GM12878 (cell line): ENCODE measurements around the gene ZFP3. TPM values are rescaled to one million over a fixed set of nuclear protein-coding genes. Genes with fewer than 3 reads are reported as not detected.

Experiments used
- ATAC-seq: fragments of 200-7000 bp; cut with Tn5 transposase; 3 replicates; pipeline ENCODE4 v1.9.1; 2020; ENCODE audit warnings: mild to moderate bottlenecking, moderate library complexity
- BruUV-seq: library from RNA; stranded (reverse); fragments of 400-500 nt; replicated peaks from 2 replicates; lab custom pipeline; 2021; lab: Mats Ljungman, UMichigan
- CTCF ChIA-PET: fragments of 300-600 bp; sonication (Branson Sonifier 250); formaldehyde crosslinking; extraction: SDS; loops from one replicate; lab custom pipeline; 2021; ENCODE audit warnings: inconsistent platforms; lab: Yijun Ruan, JAX
- POLR2A ChIA-PET: fragments of 350-600 bp; formaldehyde crosslinking; extraction: SDS; loops from one replicate; lab custom pipeline; 2021; ENCODE audit warnings: inconsistent platforms; lab: Charles Lee
- RAD21 ChIA-PET: fragments of 300-600 bp; sonication (Branson Sonifier 250); formaldehyde crosslinking; loops from one replicate; lab custom pipeline; 2023; ENCODE audit warnings: antibody characterized with exemption; ENCODE audit not compliant: unreplicated experiment; lab: Charles Lee
- SMC1A ChIA-PET: fragments of 300-600 bp; sonication (Branson Sonifier 250); formaldehyde crosslinking; loops from one replicate; lab custom pipeline; 2023; ENCODE audit not compliant: unreplicated experiment, uncharacterized antibody; lab: Charles Lee
- DNase-seq: peaks from one replicate; pipeline ENCODE4 v3.0.0-alpha.2; 2011; ENCODE audit warnings: low read depth, low spot score
- FAIRE-seq: peaks from 3 replicates; lab custom pipeline; 2011; peaks lifted over from hg19 to GRCh38; lab: Jason Lieb, UNC
- H2AFZ ChIP-seq: 2 replicates; pipeline ENCODE4 v1.6.0; 2011; ENCODE audit warnings: low read depth, low read length, control low read depth; ENCODE audit not compliant: control insufficient read depth
- H3K27ac ChIP-seq: 2 replicates; pipeline ENCODE4 v1.5.1; 2011; ENCODE audit warnings: control low read depth; ENCODE audit not compliant: control insufficient read depth, insufficient read depth
- H3K27me3 ChIP-seq, 2 experiments: replicated peaks in 1 of 2; 2 replicates each; pipeline versions ENCODE4 v1.6.0 to v1.6.1; 2011; ENCODE audit warnings: low read length in 1 of 2; ENCODE audit not compliant: control insufficient read depth in 2 of 2, insufficient read depth in 2 of 2
- H3K36me3 ChIP-seq, 2 experiments: 2 replicates each; pipeline ENCODE4 v1.5.1; 2011; ENCODE audit warnings: low read length in 1 of 2; ENCODE audit not compliant: control insufficient read depth in 2 of 2, insufficient read depth in 2 of 2
- H3K4me1 ChIP-seq: 2 replicates; pipeline ENCODE4 v1.6.1; 2011; ENCODE audit warnings: mild to moderate bottlenecking, low read length, moderate library complexity, mixed read lengths; ENCODE audit not compliant: control insufficient read depth, insufficient read depth
- H3K4me2 ChIP-seq: 2 replicates; pipeline ENCODE4 v1.6.0; 2011; ENCODE audit warnings: control low read depth; ENCODE audit not compliant: control insufficient read depth, insufficient read depth
- H3K4me3 ChIP-seq: fragments of 200-600 bp; sonication (generic); 2 replicates; pipeline ENCODE4 v1.5.1; 2016
- H3K79me2 ChIP-seq: 2 replicates; pipeline ENCODE4 v1.6.0; 2011; ENCODE audit warnings: low read length; ENCODE audit not compliant: control insufficient read depth, insufficient read depth
- H3K9ac ChIP-seq: 2 replicates; pipeline ENCODE4 v1.8.0; 2011; ENCODE audit warnings: low read length, control low read depth, mixed read lengths; ENCODE audit not compliant: control insufficient read depth, insufficient read depth
- H3K9me3 ChIP-seq: replicated peaks from 3 replicates; pipeline ENCODE4 v1.5.1; 2011; ENCODE audit warnings: mild to moderate bottlenecking, low read length; ENCODE audit not compliant: control insufficient read depth, insufficient read depth
- H4K20me1 ChIP-seq: 2 replicates; pipeline ENCODE4 v1.6.0; 2011; ENCODE audit not compliant: control insufficient read depth, insufficient read depth
- EED ChIP-seq: sonication (generic); IDR thresholded peaks from 2 replicates; pipeline ENCODE4 v1.6.1; 2016; ENCODE audit warnings: antibody characterized with exemption, low read depth
- FOS ChIP-seq: IDR thresholded peaks from 3 replicates; pipeline ENCODE4 v1.6.1; 2011; ENCODE audit warnings: borderline replicate concordance; ENCODE audit not compliant: insufficient read length; ENCODE audit errors: extremely low read depth
- KDM1A ChIP-seq: fragments of 200-600 bp; sonication (generic); IDR thresholded peaks from 2 replicates; pipeline ENCODE4 v1.6.1; 2016; ENCODE audit warnings: borderline replicate concordance
- SIX5 ChIP-seq: IDR thresholded peaks from 2 replicates; pipeline ENCODE4 v1.6.1; 2011; ENCODE audit warnings: mild to moderate bottlenecking, low read depth, low read length, moderate library complexity; ENCODE audit not compliant: severe bottlenecking
- SMARCA5 ChIP-seq: fragments of 450-650 bp; IDR thresholded peaks from 2 replicates; pipeline ENCODE4 v1.6.1; 2017; ENCODE audit warnings: mild to moderate bottlenecking
- YBX1 ChIP-seq: fragments of 450-650 bp; IDR thresholded peaks from 2 replicates; pipeline ENCODE4 v1.6.1; 2016; ENCODE audit warnings: antibody characterized with exemption
- WGBS: methylation state at CpG from one replicate; pipeline ENCODE4 v1.1.6; 2016; ENCODE audit warnings: low lambda C conversion rate; ENCODE audit not compliant: insufficient replicate concordance, insufficient coverage; ENCODE audit errors: missing lambda C conversion rate; 5-methylcytosine and 5-hydroxymethylcytosine counted together
- in situ Hi-C: fragments of 300-500 bp; cut with MboI; formaldehyde crosslinking; loops from 9 replicates; pipeline ENCODE4 v1.14.3; 2018; ENCODE audit warnings: mixed read lengths
- intact Hi-C: fragments of 100-400 bp; cut with micrococcal nuclease; formaldehyde crosslinking; loops from one replicate; pipeline ENCODE4 v1.14.2; 2022; ENCODE audit not compliant: unreplicated experiment
- polyA plus RNA-seq, 11 experiments: library from polyadenylated mRNA; depleted of rRNA in 4 of 11; unstranded in 6 of 11; stranded (reverse) in 5 of 11; fragments of >200 nt; fragmentation: Nextera tagmentation in 4 of 11; fragmentation: Illumina TruSeq in 1 of 11; extraction: Ambion mirVana in 4 of 11; extraction: Trizol in 1 of 11; gene quantifications; 1 replicate in 1 of 11; 2 replicates in 10 of 11; pipeline versions ENCODE4 v1.2.1 to v1.2.3, GENCODE V29; 2011 to 2016; ENCODE audit warnings: inconsistent platforms in 2 of 11, missing spikeins in 2 of 11, low read depth in 1 of 11
- total RNA-seq, 4 experiments: library from RNA; depleted of rRNA in 3 of 4; stranded (reverse); fragments of >200 nt in 3 of 4; fragmentation: Illumina TruSeq in 1 of 4; extraction: Trizol in 1 of 4; gene quantifications; 2 replicates each; pipeline versions ENCODE4 v1.2.1 to v1.2.3, GENCODE V29; 2013 to 2021
- TF ChIP-seq, protein P1 (sequence below): fragments of 450-650 bp; IDR thresholded peaks from 2 replicates; pipeline ENCODE4 v1.6.1; 2017; ENCODE audit warnings: mild to moderate bottlenecking, moderate library complexity
- TF ChIP-seq, protein P2 (sequence below): IDR thresholded peaks from 2 replicates; pipeline ENCODE4 v1.6.1; 2012; ENCODE audit warnings: improper control_type of control experiment, low read depth, low read length; ENCODE audit not compliant: insufficient replicate concordance
- TF ChIP-seq, protein P3 (sequence below): IDR thresholded peaks from 2 replicates; pipeline ENCODE4 v1.6.1; 2012; ENCODE audit warnings: low read depth, low read length, improper control_type of control experiment

ZFP3 gene
- total and polyA plus RNA-seq, 10 of the 15 experiments (the other 5 are each of a cell fraction or from before 2014, with no cell fraction given): 0.37 to 4.1 (median 1.6) TPM

DNA sequence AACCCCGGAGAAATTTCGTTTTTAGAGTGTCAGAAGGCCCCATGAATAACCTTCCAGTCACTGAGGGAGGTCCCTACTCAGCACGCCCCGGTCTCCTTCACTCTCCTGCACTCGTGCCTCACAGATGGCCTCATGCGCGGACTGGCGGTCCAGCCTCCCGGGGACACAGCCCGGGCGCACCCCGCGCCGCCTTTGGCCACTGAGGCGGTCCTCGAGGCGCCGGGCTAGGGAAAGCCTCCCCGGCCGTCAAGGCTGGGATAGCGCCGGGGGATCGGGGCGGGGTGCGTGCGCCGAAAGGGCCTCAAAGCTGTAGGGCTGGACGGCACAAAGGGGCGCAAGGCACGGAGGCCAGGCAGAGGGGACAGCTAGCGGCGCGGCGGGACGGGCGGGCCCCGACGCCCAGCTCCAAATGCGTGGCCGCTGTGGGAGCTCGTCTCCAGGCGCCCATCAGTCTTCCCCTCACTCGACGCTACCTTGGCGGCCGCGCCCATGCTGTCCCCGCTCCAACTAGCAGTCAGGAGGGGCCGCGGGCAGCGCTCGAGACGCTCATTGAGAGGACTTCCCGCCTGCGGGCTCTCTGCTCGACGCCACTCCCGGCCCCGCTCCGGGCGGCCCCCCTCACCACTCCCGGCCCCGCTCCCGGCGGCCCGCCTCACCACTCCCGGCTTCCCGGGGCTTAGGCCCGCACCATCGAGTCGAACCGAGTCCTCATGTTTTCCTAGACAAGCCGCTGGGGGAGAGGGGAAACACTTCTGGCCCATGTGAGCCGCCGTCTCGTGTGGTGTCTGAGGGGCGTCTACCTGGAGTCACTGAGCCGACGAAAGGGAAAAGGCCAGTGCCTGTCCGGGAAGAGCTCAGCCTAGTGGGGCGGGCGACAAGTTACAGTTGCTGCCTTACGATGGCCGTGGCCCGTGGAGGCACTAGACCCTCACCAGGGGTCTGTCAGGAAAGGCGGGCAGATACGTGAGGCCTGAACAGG, 37.7 kb downstream of the ZFP3 start, which contains the start of gene USP6:
TSS of gene USP6 (plus strand) at position 360 of the 979 bp plus-strand sequence. CDS start 14,336 bp downstream, outside the sequence.
- CTCF ChIA-PET: no interaction called here
- Histone ChIP-seq H3K27ac (no peak within 1 kb of the TSS), H3K79me2 (peaks cover 9% of the 10 kb centered on the region), H3K4me2 (no peak within 1 kb of the TSS), H3K4me1 (no peaks in the 10 kb centered on the region), H3K36me3 (no peaks in the 10 kb centered on the region), H4K20me1 (no peaks in the 10 kb centered on the region), H3K9ac (no peak within 1 kb of the TSS), H2AFZ (no peak within 1 kb of the TSS), H3K27me3 (peaks cover 0 to 3% of the 10 kb centered on the region in 2 experiments; a peak in 3 of 4 replicates), H3K4me3 (no peak within 1 kb of the TSS), H3K9me3 (no peaks in the 10 kb centered on the region; the same call in 1 of the 3 replicates)
- BruUV-seq: no TSS peak
- no peak for DNase-seq
- POLR2A ChIA-PET: no interaction called here
- in situ Hi-C loops: no loop called here
- no peak for FAIRE-seq
- WGBS: 75% methylated on average over 71 of the region's 87 CpGs
- intact Hi-C loops: no loop called here
- ATAC-seq: no peak
- RAD21 ChIA-PET: no interaction called here
- SMC1A ChIA-PET: no interaction called here
- TF ChIP-seq YBX1 (no peak), EED (no peak), SIX5 (no peak), SMARCA5 (no peak), FOS (no peak), KDM1A (no peak)
- TF ChIP-seq, protein P1, sequence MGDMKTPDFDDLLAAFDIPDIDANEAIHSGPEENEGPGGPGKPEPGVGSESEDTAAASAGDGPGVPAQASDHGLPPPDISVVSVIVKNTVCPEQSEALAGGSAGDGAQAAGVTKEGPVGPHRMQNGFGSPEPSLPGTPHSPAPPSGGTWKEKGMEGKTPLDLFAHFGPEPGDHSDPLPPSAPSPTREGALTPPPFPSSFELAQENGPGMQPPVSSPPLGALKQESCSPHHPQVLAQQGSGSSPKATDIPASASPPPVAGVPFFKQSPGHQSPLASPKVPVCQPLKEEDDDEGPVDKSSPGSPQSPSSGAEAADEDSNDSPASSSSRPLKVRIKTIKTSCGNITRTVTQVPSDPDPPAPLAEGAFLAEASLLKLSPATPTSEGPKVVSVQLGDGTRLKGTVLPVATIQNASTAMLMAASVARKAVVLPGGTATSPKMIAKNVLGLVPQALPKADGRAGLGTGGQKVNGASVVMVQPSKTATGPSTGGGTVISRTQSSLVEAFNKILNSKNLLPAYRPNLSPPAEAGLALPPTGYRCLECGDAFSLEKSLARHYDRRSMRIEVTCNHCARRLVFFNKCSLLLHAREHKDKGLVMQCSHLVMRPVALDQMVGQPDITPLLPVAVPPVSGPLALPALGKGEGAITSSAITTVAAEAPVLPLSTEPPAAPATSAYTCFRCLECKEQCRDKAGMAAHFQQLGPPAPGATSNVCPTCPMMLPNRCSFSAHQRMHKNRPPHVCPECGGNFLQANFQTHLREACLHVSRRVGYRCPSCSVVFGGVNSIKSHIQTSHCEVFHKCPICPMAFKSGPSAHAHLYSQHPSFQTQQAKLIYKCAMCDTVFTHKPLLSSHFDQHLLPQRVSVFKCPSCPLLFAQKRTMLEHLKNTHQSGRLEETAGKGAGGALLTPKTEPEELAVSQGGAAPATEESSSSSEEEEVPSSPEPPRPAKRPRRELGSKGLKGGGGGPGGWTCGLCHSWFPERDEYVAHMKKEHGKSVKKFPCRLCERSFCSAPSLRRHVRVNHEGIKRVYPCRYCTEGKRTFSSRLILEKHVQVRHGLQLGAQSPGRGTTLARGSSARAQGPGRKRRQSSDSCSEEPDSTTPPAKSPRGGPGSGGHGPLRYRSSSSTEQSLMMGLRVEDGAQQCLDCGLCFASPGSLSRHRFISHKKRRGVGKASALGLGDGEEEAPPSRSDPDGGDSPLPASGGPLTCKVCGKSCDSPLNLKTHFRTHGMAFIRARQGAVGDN: no peak
- TF ChIP-seq, protein P2, sequence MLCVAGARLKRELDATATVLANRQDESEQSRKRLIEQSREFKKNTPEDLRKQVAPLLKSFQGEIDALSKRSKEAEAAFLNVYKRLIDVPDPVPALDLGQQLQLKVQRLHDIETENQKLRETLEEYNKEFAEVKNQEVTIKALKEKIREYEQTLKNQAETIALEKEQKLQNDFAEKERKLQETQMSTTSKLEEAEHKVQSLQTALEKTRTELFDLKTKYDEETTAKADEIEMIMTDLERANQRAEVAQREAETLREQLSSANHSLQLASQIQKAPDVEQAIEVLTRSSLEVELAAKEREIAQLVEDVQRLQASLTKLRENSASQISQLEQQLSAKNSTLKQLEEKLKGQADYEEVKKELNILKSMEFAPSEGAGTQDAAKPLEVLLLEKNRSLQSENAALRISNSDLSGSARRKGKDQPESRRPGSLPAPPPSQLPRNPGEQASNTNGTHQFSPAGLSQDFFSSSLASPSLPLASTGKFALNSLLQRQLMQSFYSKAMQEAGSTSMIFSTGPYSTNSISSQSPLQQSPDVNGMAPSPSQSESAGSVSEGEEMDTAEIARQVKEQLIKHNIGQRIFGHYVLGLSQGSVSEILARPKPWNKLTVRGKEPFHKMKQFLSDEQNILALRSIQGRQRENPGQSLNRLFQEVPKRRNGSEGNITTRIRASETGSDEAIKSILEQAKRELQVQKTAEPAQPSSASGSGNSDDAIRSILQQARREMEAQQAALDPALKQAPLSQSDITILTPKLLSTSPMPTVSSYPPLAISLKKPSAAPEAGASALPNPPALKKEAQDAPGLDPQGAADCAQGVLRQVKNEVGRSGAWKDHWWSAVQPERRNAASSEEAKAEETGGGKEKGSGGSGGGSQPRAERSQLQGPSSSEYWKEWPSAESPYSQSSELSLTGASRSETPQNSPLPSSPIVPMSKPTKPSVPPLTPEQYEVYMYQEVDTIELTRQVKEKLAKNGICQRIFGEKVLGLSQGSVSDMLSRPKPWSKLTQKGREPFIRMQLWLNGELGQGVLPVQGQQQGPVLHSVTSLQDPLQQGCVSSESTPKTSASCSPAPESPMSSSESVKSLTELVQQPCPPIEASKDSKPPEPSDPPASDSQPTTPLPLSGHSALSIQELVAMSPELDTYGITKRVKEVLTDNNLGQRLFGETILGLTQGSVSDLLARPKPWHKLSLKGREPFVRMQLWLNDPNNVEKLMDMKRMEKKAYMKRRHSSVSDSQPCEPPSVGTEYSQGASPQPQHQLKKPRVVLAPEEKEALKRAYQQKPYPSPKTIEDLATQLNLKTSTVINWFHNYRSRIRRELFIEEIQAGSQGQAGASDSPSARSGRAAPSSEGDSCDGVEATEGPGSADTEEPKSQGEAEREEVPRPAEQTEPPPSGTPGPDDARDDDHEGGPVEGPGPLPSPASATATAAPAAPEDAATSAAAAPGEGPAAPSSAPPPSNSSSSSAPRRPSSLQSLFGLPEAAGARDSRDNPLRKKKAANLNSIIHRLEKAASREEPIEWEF: no peak
- TF ChIP-seq, protein P3, sequence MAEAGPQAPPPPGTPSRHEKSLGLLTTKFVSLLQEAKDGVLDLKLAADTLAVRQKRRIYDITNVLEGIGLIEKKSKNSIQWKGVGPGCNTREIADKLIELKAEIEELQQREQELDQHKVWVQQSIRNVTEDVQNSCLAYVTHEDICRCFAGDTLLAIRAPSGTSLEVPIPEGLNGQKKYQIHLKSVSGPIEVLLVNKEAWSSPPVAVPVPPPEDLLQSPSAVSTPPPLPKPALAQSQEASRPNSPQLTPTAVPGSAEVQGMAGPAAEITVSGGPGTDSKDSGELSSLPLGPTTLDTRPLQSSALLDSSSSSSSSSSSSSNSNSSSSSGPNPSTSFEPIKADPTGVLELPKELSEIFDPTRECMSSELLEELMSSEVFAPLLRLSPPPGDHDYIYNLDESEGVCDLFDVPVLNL: no peak
